ENCODE results near the gene MAPK8.

DNA sequence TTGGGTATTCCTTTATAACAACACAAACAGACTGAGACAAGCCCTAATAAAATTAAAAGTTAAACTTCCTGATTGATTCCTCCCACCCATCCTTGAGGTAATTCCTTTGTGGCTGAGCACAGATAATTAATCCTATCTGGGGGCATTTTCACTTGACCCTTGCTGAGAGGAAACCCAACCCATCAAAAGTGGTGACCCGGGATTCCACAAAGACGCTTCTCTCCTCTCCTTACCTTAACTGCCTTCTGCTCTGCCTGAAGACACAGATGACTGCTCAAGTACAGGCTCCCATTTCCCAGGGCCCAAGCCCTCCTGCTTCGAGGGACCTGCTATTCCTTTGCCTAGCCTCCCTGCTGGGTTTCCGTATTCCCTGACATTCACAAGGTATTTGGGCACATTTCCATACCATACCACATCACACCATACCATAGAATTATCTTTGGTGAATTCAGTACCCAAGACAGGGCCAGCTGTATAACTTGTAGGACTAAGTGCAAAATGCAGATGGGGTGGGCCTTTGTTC, 9.8 kb upstream of the MAPK8 start:
- TF ChIP-seq YY1 (IDR thresholded peaks at IDR 0.05; ENCODE audit: insufficient read depth, insufficient read length) (no peak), ZNF274 (IDR thresholded peaks at IDR 0.05; ENCODE audit: low read depth, low read length) (no peak)
